HL-60/S4 treated with retinoic acid at 250 ng/mL for 4 days and 3 days (cell line): ENCODE measurements around the gene IKBIP.
"Not testable (repeated sequence)": the region's sequence is repeated elsewhere in the genome, so short reads cannot be mapped to it uniquely, and the experiment has no call there.

Experiments used
- in situ Hi-C: fragments of 300-500 bp; cut with MboI; formaldehyde crosslinking; loops from 2 replicates; pipeline ENCODE4 v1.7.0; 2022; ENCODE audit warnings: low sequenced_read_pairs

Gene IKBIP

DNA sequence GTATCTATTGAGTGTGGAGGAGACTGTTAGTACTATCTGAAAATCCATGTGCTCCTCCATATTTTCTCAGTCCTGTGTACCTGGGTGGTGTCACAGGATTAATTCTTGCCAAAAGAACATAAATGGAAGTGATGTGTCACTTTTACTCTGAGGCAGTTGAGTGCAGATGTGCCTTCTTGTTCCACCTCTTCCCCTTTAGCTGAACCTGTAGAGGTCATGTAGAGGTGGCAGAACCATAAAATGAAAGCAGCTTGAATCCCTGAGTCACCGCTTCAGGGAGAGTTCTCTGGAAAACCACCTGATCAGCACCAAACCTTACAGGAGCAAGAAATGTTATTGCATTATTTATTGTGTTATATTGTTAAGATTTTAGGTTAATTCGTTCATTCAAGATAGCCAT is 65.8 kb downstream of the IKBIP start:
- in situ Hi-C loops: no loop called here

DNA sequence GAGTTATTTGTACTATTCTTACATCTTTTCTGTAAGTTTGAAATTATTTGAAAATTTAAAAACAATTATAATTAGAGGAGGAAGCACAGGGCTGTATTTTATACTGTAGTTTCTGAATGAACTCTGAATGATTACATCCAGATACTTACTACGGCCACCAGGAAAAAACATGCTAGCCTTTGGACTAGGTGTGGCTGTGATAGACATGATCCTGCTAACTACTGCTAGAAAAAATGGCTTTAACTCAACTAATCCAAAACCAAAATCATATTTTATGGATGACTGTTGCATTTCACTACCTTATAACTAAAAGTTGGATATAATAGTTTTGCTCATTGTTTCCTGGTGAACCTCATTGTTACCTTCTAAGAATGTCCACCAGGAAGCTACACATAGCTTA is 66.2 kb downstream of the IKBIP start:
- in situ Hi-C loops: no loop called here

DNA sequence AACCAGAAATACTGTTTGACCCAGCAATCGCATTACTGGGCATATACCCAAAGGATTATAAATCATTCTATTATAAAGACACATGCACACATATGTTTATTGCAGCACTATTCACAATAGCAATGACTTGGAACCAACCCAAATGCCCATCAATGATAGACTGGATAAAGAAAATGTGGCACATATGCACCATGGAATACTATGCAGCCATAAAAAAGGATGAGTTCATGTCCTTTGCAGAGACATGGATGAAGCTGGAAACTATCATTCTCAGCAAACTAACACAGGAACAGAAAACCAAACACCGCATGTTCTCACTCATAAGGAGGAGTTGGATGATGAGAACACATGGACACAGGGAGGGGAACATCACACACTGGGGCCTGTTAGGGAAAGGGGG is 67.8 kb downstream of the IKBIP start:
- in situ Hi-C loops: not testable (repeated sequence)

DNA sequence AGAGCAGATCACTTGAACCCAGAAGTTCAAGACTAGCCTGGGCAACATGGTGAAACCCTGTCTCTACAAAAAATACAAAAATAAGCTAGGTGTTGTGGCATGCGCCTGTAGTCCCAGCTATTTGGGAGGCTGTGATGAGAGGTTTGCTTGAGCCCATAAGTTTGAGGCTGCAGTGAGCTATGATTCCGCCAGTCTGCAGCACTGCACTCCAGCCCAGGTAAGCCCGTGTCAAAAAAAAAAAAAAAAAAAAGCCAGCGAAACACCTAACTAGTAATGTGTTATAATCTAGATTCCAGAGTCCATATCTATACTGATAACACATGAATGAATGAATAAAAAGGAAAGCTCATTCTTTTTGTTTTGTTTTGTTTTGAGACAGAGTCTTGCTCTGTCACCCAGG is 69.6 kb downstream of the IKBIP start:
- in situ Hi-C loops: no loop called here
